HG03039 (cell line): ENCODE results near the gene KIF15.

Experiments used
- ATAC-seq: cut with Tn5 transposase; IDR thresholded peaks from one replicate; pipeline ENCODE4 v1.9.1; 2021; ENCODE audit warnings: mild to moderate bottlenecking, moderate library complexity; ENCODE audit not compliant: unreplicated experiment

The KIF15 gene, protein sequence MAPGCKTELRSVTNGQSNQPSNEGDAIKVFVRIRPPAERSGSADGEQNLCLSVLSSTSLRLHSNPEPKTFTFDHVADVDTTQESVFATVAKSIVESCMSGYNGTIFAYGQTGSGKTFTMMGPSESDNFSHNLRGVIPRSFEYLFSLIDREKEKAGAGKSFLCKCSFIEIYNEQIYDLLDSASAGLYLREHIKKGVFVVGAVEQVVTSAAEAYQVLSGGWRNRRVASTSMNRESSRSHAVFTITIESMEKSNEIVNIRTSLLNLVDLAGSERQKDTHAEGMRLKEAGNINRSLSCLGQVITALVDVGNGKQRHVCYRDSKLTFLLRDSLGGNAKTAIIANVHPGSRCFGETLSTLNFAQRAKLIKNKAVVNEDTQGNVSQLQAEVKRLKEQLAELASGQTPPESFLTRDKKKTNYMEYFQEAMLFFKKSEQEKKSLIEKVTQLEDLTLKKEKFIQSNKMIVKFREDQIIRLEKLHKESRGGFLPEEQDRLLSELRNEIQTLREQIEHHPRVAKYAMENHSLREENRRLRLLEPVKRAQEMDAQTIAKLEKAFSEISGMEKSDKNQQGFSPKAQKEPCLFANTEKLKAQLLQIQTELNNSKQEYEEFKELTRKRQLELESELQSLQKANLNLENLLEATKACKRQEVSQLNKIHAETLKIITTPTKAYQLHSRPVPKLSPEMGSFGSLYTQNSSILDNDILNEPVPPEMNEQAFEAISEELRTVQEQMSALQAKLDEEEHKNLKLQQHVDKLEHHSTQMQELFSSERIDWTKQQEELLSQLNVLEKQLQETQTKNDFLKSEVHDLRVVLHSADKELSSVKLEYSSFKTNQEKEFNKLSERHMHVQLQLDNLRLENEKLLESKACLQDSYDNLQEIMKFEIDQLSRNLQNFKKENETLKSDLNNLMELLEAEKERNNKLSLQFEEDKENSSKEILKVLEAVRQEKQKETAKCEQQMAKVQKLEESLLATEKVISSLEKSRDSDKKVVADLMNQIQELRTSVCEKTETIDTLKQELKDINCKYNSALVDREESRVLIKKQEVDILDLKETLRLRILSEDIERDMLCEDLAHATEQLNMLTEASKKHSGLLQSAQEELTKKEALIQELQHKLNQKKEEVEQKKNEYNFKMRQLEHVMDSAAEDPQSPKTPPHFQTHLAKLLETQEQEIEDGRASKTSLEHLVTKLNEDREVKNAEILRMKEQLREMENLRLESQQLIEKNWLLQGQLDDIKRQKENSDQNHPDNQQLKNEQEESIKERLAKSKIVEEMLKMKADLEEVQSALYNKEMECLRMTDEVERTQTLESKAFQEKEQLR (N-terminal part only)

DNA sequence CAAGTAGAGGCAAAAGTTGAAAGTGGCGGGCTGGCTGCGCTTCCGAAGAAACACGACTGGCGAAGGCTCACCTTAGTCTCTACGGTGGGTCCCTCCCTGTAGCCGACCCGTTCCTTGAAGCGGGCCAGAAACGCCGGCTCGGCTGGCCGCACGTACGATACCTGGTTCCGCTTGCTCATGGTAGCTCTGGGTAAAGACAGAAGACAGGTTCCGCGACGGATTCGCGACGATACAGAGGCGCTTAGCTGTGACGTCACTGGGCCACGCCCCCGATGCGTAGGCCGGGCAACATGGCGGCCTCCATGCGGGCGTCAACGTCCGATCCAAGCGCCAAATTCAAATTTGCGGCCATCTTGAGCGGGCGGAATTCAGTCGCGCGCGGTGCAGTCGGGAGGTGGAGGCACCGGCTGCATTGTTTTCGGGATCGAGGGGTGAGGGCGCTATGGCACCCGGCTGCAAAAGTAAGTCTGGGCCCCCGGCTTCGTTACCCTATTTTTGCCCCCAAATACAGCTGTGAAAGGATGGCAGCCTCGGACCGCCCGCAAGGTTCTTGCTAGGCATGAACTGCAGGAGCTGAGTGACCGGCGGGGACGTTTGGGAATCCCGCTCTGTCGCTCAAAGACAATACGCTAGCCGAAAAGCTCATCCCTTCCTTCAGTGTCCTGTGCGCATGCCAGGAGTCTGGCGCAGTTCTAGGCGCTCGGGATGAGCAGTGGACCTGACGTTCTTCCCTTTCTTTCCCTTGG is at the start of gene KIF15, which contains the start of gene KIAA1143:
Gene KIF15, plus strand, starts transcription at position 371 of the 746 bp plus-strand sequence. Its CDS starts 72 bp downstream, at position 443.
Gene KIAA1143, minus strand, starts transcription at position 196 of the 746 bp plus-strand sequence. Its CDS starts 17 bp downstream, at position 179.
- peak; percentile 86 for ATAC-seq

DNA sequence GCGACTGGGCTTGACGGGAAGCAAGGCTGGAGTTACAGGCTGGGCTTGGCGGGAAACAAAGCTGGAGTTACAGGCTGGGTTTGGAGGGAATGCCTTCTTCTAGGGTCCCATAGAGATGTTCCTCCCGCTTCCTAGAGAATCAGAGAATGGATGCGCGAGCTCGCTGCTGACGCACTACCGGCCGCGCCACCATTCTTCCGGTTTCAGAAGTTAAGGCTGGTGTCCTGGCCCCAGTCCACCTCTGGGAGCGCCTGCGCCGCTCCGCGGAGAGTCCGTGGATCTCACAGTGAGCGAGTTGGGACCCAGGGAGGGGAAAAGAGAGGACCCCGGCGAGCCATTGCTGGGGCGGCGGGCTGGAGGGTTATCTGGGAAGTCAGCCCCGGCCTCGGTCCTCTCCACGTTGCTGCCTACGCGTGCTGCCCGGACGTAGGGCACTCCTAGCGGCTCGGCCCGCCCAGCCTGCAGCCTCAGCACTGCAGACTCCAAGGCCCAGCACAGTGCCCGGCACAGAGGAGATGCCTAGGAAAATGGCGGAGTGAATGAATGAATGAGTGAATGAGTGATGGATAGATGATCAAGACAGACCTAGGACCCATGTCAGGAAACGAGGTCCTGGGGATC is 49.0 kb upstream of the KIF15 start, which contains the start of gene ZNF502:
Gene ZNF502, plus strand, starts transcription at position 206 of the 621 bp plus-strand sequence. CDS start 7,602 bp downstream, outside the sequence.
- no peak for ATAC-seq

DNA sequence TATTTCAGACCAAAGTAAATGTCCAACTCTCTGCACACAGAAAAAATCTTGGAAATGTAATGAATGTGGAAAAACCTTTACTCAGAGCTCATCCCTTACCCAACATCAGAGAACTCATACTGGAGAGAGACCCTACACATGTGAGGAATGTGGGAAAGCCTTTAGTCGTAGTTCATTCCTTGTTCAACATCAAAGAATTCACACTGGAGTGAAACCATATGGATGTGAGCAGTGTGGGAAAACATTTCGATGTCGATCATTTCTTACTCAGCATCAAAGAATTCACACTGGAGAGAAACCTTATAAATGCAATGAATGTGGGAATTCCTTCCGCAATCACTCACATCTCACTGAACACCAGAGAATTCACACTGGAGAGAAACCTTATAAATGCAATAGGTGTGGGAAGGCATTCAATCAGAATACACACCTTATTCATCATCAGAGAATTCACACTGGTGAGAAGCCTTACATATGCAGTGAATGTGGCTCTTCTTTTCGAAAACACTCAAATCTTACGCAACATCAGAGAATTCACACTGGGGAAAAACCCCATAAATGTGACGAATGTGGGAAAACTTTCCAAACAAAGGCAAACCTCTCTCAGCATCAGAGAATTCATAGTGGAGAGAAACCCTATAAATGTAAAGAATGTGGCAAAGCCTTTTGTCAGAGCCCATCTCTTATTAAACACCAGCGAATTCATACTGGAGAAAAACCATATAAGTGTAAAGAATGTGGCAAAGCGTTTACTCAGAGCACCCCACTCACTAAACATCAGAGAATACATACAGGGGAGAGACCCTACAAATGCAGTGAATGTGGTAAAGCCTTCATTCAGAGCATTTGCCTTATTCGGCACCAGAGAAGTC is 40.1 kb upstream of the KIF15 start:
- ATAC-seq: no peak

DNA sequence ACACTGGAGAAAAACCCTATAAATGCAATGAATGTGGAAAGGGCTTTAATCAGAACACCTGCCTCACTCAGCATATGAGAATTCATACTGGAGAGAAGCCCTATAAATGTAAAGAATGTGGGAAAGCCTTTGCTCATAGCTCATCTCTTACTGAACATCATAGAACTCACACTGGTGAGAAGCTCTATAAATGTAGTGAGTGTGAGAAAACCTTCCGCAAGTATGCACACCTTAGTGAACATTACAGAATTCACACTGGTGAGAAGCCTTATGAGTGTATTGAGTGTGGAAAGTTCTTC is 39.5 kb upstream of the KIF15 start:
- ATAC-seq: no peak

DNA sequence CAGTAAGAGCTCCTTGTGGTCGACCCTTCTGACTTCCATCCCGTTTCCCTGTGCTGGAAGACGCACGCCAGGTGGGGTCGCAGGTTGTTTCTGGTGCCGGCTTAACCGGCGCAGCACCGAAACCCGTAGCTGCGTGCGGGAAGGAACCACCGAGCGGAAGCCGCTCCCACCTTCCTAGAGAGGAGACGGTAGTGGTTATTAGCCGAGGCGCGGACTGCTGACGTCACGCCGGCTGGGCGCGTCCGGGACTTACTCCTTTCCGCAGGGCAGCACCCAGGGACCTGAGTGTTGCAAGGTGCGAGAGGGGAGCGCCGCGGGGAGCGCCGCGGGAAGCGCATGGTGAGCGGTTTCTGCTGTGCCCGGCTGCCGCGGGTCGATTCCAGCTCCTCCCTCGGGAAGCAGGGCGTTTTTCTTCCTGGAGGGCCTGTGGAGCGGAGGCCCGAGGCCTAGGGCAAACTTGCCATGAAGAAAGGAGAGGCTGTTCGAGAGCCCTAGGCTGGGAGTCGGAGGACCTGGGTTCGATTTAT is 32.1 kb upstream of the KIF15 start, which contains the start of gene ZNF501:
Gene ZNF501, plus strand, starts transcription at position 252 of the 527 bp plus-strand sequence. CDS start 4,787 bp downstream, outside the sequence.
- ATAC-seq: no peak

DNA sequence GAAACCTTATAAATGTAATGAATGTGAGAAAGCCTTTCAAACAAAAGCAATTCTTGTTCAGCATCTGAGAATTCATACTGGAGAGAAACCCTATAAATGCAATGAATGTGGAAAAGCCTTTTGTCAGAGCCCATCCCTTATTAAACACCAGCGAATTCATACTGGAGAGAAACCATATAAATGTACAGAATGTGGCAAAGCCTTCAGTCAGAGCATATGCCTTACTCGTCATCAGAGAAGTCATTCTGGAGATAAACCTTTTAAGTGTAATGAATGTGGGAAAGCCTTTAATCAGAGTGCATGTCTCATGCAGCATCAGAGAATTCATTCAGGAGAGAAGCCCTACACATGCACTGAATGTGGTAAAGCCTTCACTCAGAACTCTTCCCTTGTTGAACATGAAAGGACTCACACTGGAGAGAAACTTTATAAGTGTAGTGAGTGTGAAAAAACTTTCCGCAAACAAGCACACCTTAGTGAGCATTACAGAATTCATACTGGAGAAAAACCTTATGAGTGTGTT is 26.9 kb upstream of the KIF15 start:
- no peak for ATAC-seq

DNA sequence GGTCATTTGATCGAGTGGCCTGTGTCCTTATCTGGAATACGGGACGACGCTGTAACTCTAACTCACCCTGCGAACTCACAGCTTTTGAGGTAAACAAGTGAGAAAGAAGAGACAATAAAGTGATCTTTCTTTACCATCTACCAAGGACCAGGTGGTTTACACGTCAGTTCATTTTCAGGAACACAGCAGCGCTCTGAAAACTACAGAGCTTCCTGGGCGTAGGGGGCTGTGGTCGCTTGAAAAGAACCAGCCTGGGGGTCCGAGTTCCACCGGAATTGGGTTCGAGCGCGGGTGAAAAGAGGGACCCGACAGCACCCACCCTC is 532 bp upstream of the KIF15 start:
- ATAC-seq: no peak

DNA sequence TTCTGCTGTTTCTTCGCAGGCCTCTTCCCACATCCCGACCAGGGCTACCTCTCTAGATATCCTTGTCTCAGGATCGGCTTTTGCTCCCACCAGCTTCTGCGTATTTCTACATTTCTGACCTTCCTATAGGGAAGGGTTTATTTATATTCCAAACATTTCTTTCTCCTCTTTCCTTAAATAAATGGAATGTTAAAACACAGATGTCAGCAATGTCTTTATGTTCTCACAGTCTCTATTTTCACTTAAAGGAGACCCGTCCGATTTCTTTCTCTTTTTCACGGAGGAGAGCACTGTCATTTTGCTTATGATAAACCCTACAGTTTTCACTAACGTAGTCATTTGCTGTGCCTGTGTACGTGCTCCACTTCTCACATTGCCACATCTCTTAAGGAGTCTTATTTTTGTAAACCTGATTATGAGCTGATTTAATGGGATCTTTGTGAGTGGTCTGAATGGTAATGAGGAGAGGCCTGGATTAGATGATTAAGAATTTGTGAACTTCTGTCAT is 630 bp downstream of the KIF15 start:
- no peak for ATAC-seq

DNA sequence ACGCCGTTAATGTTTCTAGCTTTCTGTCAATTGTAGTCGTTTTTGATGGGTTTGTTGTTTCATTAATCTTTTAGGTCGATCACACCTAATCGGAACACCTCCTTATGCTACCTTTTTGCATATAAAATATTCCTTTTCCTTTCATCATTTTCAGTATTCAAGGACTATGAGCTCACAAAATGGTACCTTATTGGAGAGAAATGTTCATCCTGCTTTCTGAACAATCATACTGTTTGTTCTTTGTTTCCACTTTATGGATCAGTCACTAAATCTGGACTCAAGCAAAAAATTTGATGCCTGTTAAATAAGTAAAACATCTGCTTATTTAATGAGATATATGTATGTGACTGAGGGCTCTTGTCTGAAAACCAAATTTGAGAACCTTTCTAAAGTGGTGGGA is 1.1 kb downstream of the KIF15 start:
- no peak for ATAC-seq

DNA sequence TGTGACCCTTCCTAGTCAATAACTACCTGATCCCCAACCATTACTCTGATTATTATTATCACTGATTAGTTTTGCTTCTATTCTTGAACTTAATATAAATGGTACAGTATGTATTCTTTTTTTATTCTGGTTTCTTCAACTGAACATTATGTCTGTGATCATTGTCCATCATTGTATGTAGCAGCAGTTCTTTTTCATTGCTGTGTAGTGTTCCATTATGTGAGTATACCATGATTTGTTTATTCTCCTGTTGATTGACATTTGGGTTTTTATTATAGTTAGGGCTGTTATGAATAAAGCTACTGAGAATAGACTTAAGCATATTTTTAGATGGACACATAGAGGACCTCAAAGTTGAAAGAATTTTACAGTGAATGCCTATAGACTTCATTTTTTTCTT is 2.7 kb downstream of the KIF15 start:
- ATAC-seq: no peak

DNA sequence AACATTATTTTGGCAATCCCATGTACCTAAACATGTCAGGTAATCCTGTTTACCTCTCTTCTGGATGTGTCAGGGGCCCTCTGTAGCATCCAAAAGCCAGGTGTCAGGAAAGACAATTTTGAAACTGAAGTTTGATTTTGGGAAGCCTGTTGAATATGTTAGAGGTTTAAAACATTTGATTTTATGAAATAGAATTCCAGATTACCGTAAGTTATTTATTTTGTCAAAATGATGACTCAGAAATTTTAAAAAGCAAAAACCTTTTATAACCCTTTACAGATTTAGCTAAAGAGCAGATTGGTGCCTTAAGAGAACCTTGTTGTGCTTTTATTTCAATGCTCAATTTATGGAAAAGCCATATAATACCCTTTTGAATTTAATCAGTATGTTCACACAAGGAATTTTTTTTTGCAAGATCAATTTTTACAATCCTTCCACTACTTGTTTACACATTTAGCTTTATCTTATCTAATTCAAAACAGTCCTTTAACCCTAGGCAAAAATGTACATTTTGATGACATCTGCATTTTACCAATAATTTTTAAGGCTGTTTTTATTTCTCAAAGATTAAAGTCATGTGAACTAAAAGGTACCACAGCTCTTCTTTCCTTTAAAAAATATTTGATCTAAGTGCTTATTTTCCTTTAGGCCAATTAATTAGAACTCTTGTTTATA is 10.0 kb downstream of the KIF15 start:
- no peak for ATAC-seq

DNA sequence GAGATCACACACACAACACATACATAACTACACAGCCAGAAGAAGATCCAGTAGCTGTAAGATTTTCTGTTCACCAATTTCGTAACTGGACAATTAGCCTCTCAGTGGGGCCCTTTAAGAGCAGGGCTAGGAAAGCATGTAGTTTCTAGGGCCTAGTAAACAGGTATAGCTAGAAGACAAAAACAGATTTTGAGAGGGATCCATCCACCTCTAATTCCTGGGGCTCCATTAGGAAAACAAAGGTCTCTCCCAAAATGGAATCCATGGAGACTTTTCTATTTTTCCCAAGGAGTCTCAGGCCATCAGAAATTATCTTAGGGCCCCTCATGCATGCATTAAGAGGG is 10.5 kb downstream of the KIF15 start:
- ATAC-seq: no peak

DNA sequence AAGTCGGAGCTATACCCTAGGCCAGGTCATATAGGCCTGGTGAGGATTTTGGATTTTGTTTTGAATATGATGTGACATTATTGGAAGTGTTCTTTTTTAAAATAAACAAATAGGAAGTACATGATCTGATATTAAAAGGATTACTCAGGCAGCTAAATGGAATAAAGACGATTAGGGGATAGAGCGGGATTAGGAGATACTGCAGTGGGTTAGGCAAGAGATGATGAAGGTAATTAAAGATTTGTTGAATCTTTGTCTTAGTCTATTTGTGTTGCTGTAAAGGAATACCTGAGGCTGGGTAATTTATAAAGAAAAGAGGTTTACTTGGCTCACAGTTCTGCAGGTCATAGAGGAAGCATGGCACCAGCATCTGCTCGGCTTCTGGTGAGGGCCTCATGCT is 21.3 kb downstream of the KIF15 start:
- ATAC-seq: no peak

DNA sequence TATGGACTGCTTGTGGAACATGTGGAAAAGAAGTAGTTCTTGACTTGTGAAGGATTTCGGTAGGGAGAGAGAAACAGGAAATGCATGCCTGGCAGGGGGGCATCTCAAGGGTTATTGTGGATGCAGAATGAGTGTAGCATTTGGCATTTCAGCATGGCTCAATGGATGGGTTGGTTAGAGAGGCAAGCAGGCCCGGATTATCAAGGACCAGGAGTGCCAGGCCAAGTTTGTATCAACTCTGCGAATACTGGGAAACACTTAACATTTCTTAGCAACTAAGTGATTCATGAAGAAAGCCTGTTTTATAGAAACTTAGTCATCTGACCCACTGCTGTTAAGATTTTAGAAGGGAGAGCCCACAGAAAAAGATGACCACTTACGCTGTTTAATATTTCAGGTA is 33.6 kb downstream of the KIF15 start:
- no peak for ATAC-seq

DNA sequence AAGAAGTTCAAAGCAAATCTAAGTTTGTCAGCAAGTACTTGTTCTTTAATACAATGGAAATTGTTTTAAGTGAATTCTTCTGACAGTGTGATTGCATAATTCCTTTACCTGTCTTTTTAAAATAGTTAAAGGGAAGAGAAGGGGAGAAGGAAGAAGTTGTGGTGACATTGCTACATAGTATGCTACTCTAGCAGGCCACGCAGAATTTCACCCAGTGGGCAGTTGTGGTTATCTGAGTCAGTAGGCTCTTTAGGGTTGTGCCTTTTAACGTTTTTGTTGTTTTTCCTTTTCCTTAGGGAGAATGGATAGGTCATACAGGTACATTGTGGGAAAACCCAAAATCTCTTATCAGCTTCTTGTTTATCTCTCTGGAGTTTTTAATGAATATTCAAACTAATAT is 40.4 kb downstream of the KIF15 start:
- ATAC-seq: no peak

DNA sequence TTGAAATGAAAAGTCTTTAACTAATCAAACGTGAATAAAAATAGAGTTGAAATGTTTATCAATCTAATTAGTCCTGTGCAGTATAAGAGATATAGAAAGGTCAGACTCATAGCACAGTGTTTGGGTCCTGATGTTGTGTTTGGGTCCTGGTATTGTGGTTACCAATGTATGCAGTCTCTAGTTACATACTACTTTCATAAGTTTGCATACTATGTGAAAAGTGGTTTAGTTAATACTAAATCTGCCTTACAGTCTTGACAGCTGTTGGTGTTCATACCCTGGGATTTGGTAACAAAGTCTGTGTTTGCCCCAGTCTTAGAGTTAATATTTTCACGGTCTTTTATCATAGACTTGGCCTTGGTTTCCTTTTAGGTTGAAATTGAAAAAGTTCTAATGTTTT is 41.7 kb downstream of the KIF15 start:
- no peak for ATAC-seq

DNA sequence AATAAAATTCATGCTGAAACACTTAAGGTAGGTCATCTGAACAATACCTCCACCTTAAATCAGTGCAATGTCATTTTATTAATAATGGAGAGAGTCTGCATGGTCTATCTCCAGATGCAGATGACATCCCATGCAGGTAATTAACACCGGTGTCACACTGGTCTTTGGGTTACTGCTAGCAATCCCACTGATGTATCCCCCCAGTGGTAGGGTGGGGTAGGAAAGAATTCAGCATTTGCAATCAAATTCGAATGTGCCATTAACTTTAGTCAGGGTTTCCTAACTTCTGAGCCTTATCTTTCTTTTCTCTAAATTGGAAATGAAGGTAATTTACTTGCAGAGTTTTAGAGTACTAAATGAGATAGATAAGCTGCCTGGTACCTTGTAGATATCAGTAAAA is 44.4 kb downstream of the KIF15 start:
- ATAC-seq: no peak

DNA sequence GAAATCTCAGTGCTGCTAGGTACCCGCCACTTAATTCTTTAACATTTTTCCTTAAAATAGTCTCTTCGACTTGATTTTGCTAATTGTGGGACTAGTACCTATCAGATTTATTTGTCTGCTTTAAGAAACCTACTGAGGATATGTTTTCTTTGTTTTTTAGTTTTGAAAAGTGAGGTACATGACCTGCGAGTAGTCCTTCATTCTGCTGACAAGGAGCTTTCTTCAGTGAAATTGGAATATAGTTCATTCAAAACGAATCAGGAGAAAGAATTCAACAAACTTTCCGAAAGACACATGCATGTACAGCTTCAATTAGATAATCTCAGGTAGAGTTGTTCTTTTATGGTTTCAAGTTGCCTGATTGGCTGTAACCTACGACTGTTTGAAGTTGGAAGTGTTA is 53.2 kb downstream of the KIF15 start:
- ATAC-seq: no peak
